Heart right ventricle (tissue), 16 donors: ENCODE measurements around the gene FAM25G. TPM values are rescaled to one million over a fixed set of nuclear protein-coding genes. Genes with fewer than 3 reads are reported as not detected.

ENCODE experiments used
- ATAC-seq, 8 donors: fragments of 200-7000 bp; cut with Tn5 transposase; one replicate each; pipeline ENCODE4 v1.9.1; 2020; ENCODE audit warnings: mild to moderate bottlenecking in 8 of 8, moderate library complexity in 8 of 8, moderate number of reproducible peaks in 1 of 8
- DNase-seq, 2 donors: peaks; one replicate each; pipeline ENCODE4 v3.0.0-alpha.2; 2020
- H3K27ac ChIP-seq, 10 donors: fragments of 200-600 bp; sonication (generic) in 2 of 10; one replicate each; pipeline versions ENCODE4 v1.5.0 to v1.8.0; 2020 to 2022; ENCODE audit warnings: mild to moderate bottlenecking in 3 of 10
- H3K27me3 ChIP-seq, 7 donors: fragments of 200-600 bp; one replicate each; pipeline ENCODE4 v1.8.0; 2021 to 2022; ENCODE audit warnings: mild to moderate bottlenecking in 2 of 7
- H3K36me3 ChIP-seq, 9 donors: fragments of 200-600 bp; sonication (generic) in 1 of 9; one replicate each; pipeline versions ENCODE4 v1.5.0 to v1.8.0; 2020 to 2022; ENCODE audit warnings: mild to moderate bottlenecking in 2 of 9
- H3K4me1 ChIP-seq, 9 donors: fragments of 200-600 bp; sonication (generic) in 1 of 9; one replicate each; pipeline versions ENCODE4 v1.5.0 to v1.8.0; 2020 to 2022; ENCODE audit warnings: mild to moderate bottlenecking in 4 of 9
- H3K4me3 ChIP-seq, 10 donors: fragments of 200-600 bp; sonication (generic) in 2 of 10; one replicate each; pipeline versions ENCODE4 v1.5.0 to v1.8.0; 2020 to 2022; ENCODE audit warnings: mild to moderate bottlenecking in 7 of 10, moderate library complexity in 2 of 10
- H3K9me3 ChIP-seq, 11 donors: fragments of 200-600 bp in 10 of 11; sonication (generic) in 2 of 11; one replicate each; pipeline versions ENCODE4 v1.5.0 to v1.8.0; 2013 to 2022; ENCODE audit warnings: mild to moderate bottlenecking in 2 of 11, control low read depth in 1 of 11, moderate library complexity in 1 of 11
- WGBS, 2 donors: extraction: QIAGEN DNeasy Blood & Tissue Kit; methylation state at CpG; one replicate each; pipeline ENCODE4 v1.1.7; 2013; ENCODE audit warnings: inconsistent platforms in 1 of 2; 5-methylcytosine and 5-hydroxymethylcytosine counted together
- intact Hi-C, 10 donors: fragments of 100-400 bp; cut with DNase I; formaldehyde crosslinking; loops; one replicate each; pipeline versions ENCODE4 v1.11.1 to v1.14.2; 2022
- polyA plus RNA-seq, 2 donors: library from polyadenylated mRNA; stranded (reverse); fragments of 200-250 nt; gene quantifications; one replicate each; pipeline ENCODE4 v1.2.3, GENCODE V29; 2013
- total RNA-seq, 10 donors: library from RNA; stranded (reverse); fragmentation: NEBNext Ultra II Directional in 3 of 10; extraction: Animal tissue kit (Norgen Biotek cat#: 25700) in 3 of 10; gene quantifications; one replicate each; pipeline versions ENCODE4 v1.2.1 to v1.2.4, GENCODE V29; 2021 to 2023
- TF ChIP-seq, protein P1 (sequence below), 9 donors: fragments of 200-600 bp; sonication (generic) in 2 of 9; IDR thresholded peaks; one replicate each; pipeline versions ENCODE4 v1.5.0 to v1.8.0; 2021 to 2022; ENCODE audit warnings: antibody characterized with exemption in 9 of 9, mild to moderate bottlenecking in 5 of 9, moderate library complexity in 1 of 9
- donor health status: Arrhythmogenic right ventricular cardiomyopathy.
- donor health status: ischemic (EF 13 %, LVEDD 7.1; RV severe dilation, severe dysfunction).
- donor health status: healthy with polysubstance abuse.
- donor health status: DM: no; HTN: yes; CAD: no.
- donor health status: DM: no; HTN: no; CAD: no.
- donor health status: ischemic (EF 25% LVEDD 6.9; RV normal size, moderate dysfunction).
- donor health status: ischemic (EF 25% LVEDD 5.7; RV mildly dilated, moderate dysfunction).
- donor health status: healthy.
- donor health status: DM: yes; HTN: yes; CAD: no.
- donor health status: Ischemic cardiomyopathy.
- donor health status: ischemic (EF 35%, LVEDD 5.7; RV mildly dilated, moderate dysfunction).
- donor health status: nonischemic (EF 11% LVEDD 7.7; RV severe dilation, severe dysfunction).
- donor health status: DM: yes; HTN: yes; CAD: no.
- donor health status: PGD.
- donor health status: ischemic (EF 29% LVEDD 5.4; RV normal size, mild dysfunction).
- donor health status: nonischemic (EF 23%, LVEDD 6.1; RV moderate dilation, normal function).

Gene FAM25G
- total and polyA plus RNA-seq, 12 donors, result not detected

DNA sequence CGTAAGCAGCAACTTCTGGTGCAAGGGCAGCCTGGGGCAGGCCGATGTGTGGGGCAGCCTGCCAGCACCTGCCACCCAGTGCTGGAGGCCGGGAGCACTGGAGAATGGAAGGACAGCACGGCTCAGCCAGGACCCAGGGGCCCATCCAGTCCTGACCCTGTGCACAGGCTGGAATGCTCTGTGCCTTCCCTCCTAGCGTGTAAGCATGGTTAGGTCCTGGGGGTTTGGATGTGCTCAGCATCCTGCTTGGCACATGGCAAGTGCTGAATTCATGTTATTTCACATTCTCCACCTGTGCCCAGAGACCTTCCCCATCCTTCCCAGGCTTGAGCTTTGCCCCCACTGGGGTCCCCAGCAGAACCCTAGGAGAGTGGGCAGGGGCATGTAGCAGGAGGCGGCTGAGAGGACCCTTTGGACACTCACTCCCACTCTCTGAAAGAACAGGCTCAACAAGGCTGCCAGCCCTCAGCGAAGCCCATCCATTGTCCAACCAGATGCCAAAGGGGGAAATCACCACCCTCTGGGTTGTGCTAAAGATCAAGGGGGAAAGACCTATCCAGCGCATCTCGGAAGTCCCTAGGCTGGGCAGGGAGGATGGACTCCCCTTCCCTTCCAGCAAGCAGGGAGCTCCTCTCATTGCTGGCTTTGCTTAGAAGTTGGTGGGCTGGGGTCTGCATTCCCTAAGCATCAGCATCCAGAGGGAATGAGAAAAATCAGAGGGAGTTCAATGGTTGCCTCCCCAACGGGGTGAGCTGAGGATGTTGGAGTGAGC lies 37.3 kb downstream of the FAM25G start:
- H3K27ac ChIP-seq, result no peak overlapping the region
- no peaks in the 10 kb centered on the region for H3K36me3 ChIP-seq
- no peak overlapping the region for H3K4me3 ChIP-seq
- no peaks in the 10 kb centered on the region for H3K4me1 ChIP-seq
- intact Hi-C loops, result no loop called here
- H3K27me3 ChIP-seq, result peaks cover 0 to 11% (median 0%) of the 10 kb centered on the region in 7 donors
- TF ChIP-seq, protein P1, sequence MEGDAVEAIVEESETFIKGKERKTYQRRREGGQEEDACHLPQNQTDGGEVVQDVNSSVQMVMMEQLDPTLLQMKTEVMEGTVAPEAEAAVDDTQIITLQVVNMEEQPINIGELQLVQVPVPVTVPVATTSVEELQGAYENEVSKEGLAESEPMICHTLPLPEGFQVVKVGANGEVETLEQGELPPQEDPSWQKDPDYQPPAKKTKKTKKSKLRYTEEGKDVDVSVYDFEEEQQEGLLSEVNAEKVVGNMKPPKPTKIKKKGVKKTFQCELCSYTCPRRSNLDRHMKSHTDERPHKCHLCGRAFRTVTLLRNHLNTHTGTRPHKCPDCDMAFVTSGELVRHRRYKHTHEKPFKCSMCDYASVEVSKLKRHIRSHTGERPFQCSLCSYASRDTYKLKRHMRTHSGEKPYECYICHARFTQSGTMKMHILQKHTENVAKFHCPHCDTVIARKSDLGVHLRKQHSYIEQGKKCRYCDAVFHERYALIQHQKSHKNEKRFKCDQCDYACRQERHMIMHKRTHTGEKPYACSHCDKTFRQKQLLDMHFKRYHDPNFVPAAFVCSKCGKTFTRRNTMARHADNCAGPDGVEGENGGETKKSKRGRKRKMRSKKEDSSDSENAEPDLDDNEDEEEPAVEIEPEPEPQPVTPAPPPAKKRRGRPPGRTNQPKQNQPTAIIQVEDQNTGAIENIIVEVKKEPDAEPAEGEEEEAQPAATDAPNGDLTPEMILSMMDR (IDR thresholded peaks at IDR 0.05), result no peak
- ATAC-seq (no peak), DNase-seq (no peak)
- 74 to 79% methylated on average over 10 of the region's 10 CpGs for WGBS, 2 donors
- H3K9me3 ChIP-seq, result no peaks in the 10 kb centered on the region

GRCh38 chr10:47453141-47454007 lies 38.1 kb downstream of the FAM25G start:
- no peak overlapping the region for H3K27ac ChIP-seq
- DNase-seq (no peak), ATAC-seq (peak in 1 of 8 donors; percentile 18)
- H3K4me1 ChIP-seq, result no peaks in the 10 kb centered on the region
- peaks cover 0 to 11% (median 0%) of the 10 kb centered on the region in 7 donors for H3K27me3 ChIP-seq
- 45 to 52% methylated on average over 7 of the region's 7 CpGs for WGBS, 2 donors
- H3K4me3 ChIP-seq, result no peak overlapping the region
- intact Hi-C loops, result no loop called here
- no peaks in the 10 kb centered on the region for H3K36me3 ChIP-seq
- TF ChIP-seq, protein P1 (IDR thresholded peaks at IDR 0.05), result no peak
- no peaks in the 10 kb centered on the region for H3K9me3 ChIP-seq

- ATAC-seq (peak in 1 of 8 donors; percentile 13), DNase-seq (no peak)
- Histone ChIP-seq H3K9me3 (no peaks in the 10 kb centered on the region), H3K36me3 (no peaks in the 10 kb centered on the region), H3K4me1 (no peaks in the 10 kb centered on the region), H3K27me3 (peaks cover 0 to 11% (median 0%) of the 10 kb centered on the region in 7 donors), H3K4me3 (no peak overlapping the region), H3K27ac (no peak overlapping the region)
- intact Hi-C loops, result no loop called here
- WGBS, 2 donors, result 53 to 61% methylated on average over 11 of the region's 11 CpGs
- TF ChIP-seq, protein P1 (IDR thresholded peaks at IDR 0.05), result no peak
Observed at GRCh38 chr10:47452495-47453140, 38.9 kb downstream of the FAM25G start.

DNA sequence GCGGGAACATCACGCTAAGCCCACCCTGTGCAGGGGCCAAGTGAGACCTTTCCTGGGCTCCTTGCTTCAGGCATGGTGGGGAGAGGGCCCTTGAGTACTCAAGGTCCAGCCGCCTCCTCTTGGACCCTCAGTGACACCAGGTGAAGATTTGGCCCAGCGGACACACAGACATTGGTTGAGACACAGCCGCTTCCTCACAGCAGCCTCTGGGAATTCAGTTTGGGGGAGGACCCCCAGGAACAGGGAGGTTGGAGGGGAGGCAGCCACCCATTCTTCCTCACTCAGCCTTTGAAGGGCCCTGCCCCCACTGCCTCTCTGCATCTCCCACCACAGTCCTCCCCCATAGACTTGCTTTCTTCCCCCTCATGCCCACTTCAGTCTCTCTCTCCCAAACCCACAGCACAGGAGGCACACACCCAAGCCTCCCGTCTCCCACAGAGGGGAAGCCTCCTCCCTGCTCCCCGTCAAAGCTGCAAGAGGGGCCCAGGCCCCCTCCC lies 39.5 kb downstream of the FAM25G start:
- ATAC-seq, result no peak
- WGBS, 2 donors, result 85 to 86% methylated on average over 7 of the region's 7 CpGs
- Histone ChIP-seq H3K36me3 (no peaks in the 10 kb centered on the region), H3K9me3 (peaks cover 0 to under 1% (median 0%) of the 10 kb centered on the region in 11 donors), H3K27me3 (peaks cover 0 to 11% (median 0%) of the 10 kb centered on the region in 7 donors), H3K27ac (no peak overlapping the region), H3K4me1 (no peaks in the 10 kb centered on the region), H3K4me3 (no peak overlapping the region)
- intact Hi-C loops, result no loop called here
- TF ChIP-seq, protein P1 (IDR thresholded peaks at IDR 0.05), result no peak
- DNase-seq, result no peak
